Epithelial cell of esophagus (primary cell): Measurements from ENCODE around the gene FAM227B.

Experiments
- DNase-seq: peaks from one replicate; pipeline ENCODE4 v3.0.0; 2010; ENCODE audit warnings: low read depth
- H3K4me3 ChIP-seq: 2 replicates; pipeline ENCODE4 v1.5.1; 2011; ENCODE audit warnings: mild to moderate bottlenecking, low read length, control low read depth
- CTCF ChIP-seq: IDR thresholded peaks from 2 replicates; pipeline ENCODE4 v1.5.1; 2011; ENCODE audit warnings: low read depth, mild to moderate bottlenecking, low read length, control low read depth, inconsistent platforms; ENCODE audit not compliant: insufficient read depth; ENCODE audit errors: missing control alignments

The FAM227B gene

GRCh38 chr15:49439678-49440395, 180.8 kb downstream of the FAM227B start:
- no peak for DNase-seq
- no peak overlapping the region for H3K4me3 ChIP-seq
- no peak for TF ChIP-seq CTCF

- H3K4me3 ChIP-seq: no peak overlapping the region
- TF ChIP-seq CTCF: no peak
Measured at GRCh38 chr15:49438962-49439631, 181.5 kb downstream of the FAM227B start.

DNA sequence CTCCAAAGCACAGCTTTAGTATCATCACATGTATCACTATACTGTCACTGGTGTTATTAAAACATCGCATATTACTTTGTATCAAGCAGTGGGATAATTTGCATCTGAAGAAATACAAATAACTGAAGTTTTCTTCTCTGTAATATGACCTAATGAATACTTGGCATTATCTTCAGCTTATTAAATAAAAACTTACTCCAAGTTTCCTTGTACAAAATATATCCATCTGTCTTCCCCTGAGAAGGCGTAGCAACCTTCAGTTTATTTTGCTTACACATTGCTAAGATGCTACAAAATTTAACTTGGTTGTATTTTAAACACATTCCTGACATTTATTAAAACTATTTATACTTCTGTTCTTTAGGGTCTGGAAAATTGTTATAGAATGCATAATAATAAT, 183.9 kb downstream of the FAM227B start:
- no peak for TF ChIP-seq CTCF
- DNase-seq: no peak
- H3K4me3 ChIP-seq: no peak overlapping the region

More at GRCh38 chr15:49438962-49439631, 181.5 kb downstream of the FAM227B start:
- DNase-seq: no peak

- no peak overlapping the region for H3K4me3 ChIP-seq
- DNase-seq: no peak
- TF ChIP-seq CTCF: no peak
Measured at GRCh38 chr15:49435174-49435573, 185.4 kb downstream of the FAM227B start.

GRCh38 chr15:49430046-49430445, 190.6 kb downstream of the FAM227B start:
- no peak for TF ChIP-seq CTCF
- no peak overlapping the region for H3K4me3 ChIP-seq
- DNase-seq: no peak

GRCh38 chr15:49428409-49429095, 192.1 kb downstream of the FAM227B start:
- H3K4me3 ChIP-seq: no peak overlapping the region
- TF ChIP-seq CTCF: no peak
- DNase-seq: no peak
